RPMI7951 (cell line): ENCODE data around the gene ZNF148. TPM values are rescaled to one million over a fixed set of nuclear protein-coding genes. Genes with fewer than 3 reads are reported as not detected.

Source experiments
- DNase-seq: peaks from one replicate; pipeline ENCODE4 v3.0.0-alpha.2; 2012; ENCODE audit warnings: low read depth
- total RNA-seq: library from RNA; depleted of rRNA; stranded (reverse); fragments of >200 nt; shearing (Covaris generic); gene quantifications from 2 replicates; pipeline ENCODE4 v1.2.3, GENCODE V29; 2014

The ZNF148 gene
- total RNA-seq, 1 experiment from 2014 or later, result 30.3 TPM

GRCh38 chr3:125331243-125331642 lies 43.9 kb downstream of the ZNF148 start:
- no peak for DNase-seq

GRCh38 chr3:125326957-125327356 lies 48.2 kb downstream of the ZNF148 start:
- no peak for DNase-seq

GRCh38 chr3:125325746-125326145 lies 49.4 kb downstream of the ZNF148 start:
- DNase-seq, result no peak

GRCh38 chr3:125324341-125324740 lies 50.8 kb downstream of the ZNF148 start:
- no peak for DNase-seq

GRCh38 chr3:125322917-125323316 lies 52.2 kb downstream of the ZNF148 start:
- DNase-seq, result no peak

- peak; percentile 84 for DNase-seq
These were observed 53.0 kb downstream of the ZNF148 start for GRCh38 chr3:125322166-125322565.

GRCh38 chr3:125319765-125320164 lies 55.4 kb downstream of the ZNF148 start:
- DNase-seq, result no peak

- no peak for DNase-seq
These were observed 56.3 kb downstream of the ZNF148 start for GRCh38 chr3:125318871-125319270.

- no peak for DNase-seq
These were observed 56.8 kb downstream of the ZNF148 start for GRCh38 chr3:125318167-125318865.

GRCh38 chr3:125317761-125318160 lies 57.4 kb downstream of the ZNF148 start:
- DNase-seq, result no peak

- DNase-seq, result no peak
These were observed 58.2 kb downstream of the ZNF148 start for GRCh38 chr3:125316949-125317348.

- no peak for DNase-seq
These were observed 58.9 kb downstream of the ZNF148 start for GRCh38 chr3:125316246-125316645.

GRCh38 chr3:125313060-125313635 lies 62.0 kb downstream of the ZNF148 start:
- peak; percentile 26 for DNase-seq

GRCh38 chr3:125310623-125311081 lies 64.5 kb downstream of the ZNF148 start:
- DNase-seq, result peak; percentile 57

- no peak for DNase-seq
These were observed 65.6 kb downstream of the ZNF148 start for GRCh38 chr3:125309476-125309875.

- DNase-seq, result no peak
These were observed 68.5 kb downstream of the ZNF148 start for GRCh38 chr3:125306620-125307019.

- no peak for DNase-seq
These were observed 72.2 kb downstream of the ZNF148 start for GRCh38 chr3:125302932-125303331.

GRCh38 chr3:125300416-125300815 lies 74.7 kb downstream of the ZNF148 start:
- DNase-seq, result no peak

- no peak for DNase-seq
These were observed 80.7 kb downstream of the ZNF148 start for GRCh38 chr3:125294411-125294810.

GRCh38 chr3:125292015-125292414 lies 83.1 kb downstream of the ZNF148 start:
- DNase-seq, result no peak

- no peak for DNase-seq
These were observed 85.6 kb downstream of the ZNF148 start for GRCh38 chr3:125289429-125289981.

GRCh38 chr3:125287248-125287647 lies 87.9 kb downstream of the ZNF148 start:
- no peak for DNase-seq

- DNase-seq, result peak; percentile 7
These were observed 93.7 kb downstream of the ZNF148 start for GRCh38 chr3:125281381-125281780.
